ENCODE results near the gene IL13.
"Not testable (repeated sequence)": the region's sequence is repeated elsewhere in the genome, so short reads cannot be mapped to it uniquely, and the experiment has no call there.

IL13 gene

DNA sequence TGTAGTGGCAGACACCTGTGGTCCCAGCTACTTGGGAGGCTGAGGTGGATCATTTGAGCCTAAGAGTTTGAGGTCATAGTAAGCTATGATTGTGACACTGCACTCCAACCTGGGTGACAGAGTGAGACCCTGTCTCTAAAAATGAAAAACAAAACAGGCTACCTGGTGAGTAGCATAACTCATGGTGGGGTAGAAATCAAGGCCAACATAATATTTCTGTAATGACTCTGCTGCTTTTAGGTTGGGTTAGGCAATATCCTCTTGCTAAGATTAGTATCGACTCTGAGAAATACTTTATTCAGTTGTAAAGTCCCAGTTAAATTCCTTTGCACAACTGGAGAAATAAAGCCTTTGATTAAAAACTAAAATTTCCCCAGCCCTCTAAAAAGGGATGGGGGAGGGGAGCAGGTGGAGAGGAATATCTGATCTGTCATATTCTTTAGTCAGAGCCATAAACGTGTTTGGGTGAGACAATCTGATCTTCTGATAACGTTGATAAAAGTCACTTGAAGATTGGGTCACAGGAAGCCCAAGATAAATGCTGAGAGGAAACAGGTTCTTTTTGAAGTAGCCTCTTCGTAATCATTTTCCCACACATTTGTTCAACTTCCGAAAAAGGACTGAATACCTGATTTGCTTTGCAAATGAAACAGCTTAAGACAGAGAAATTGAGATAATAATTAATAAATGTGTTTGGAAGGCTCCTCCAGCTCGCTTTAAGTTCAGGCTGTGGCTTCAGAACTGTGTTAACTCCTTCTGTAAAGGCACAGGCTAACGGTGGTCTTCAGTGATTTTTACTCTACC lies 30.8 kb downstream of the IL13 start:
- DNase-seq (ENCODE audit: low read depth) = no peak

GRCh38 chr5:132689513-132689912 lies 31.5 kb downstream of the IL13 start:
- DNase-seq (ENCODE audit: low read depth) = no peak

- DNase-seq (ENCODE audit: low read depth) = no peak
Measured at GRCh38 chr5:132690156-132690555, 32.2 kb downstream of the IL13 start.

- DNase-seq (ENCODE audit: low read depth) = not testable (repeated sequence)
Measured at GRCh38 chr5:132691755-132692631, 34.0 kb downstream of the IL13 start.

DNA sequence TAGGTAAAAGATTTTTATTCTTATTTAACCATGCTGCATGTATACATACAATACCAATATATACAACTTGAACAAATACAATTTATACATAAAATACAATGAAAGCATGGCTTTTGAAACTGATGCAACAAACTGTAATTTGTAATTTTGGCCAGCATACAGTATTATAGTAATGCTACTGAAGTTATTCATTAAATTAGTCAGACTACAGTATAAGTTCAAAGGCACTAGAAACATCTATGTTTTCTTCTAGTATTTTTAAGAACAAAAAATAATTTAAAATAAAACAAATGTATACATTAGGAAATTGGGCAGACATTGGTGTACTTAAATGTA lies 34.6 kb downstream of the IL13 start:
- no peak for DNase-seq (ENCODE audit: low read depth)

GRCh38 chr5:132695956-132696355 lies 38.0 kb downstream of the IL13 start:
- no peak for DNase-seq (ENCODE audit: low read depth)

- peak; percentile 23 for DNase-seq (ENCODE audit: low read depth)
Measured at GRCh38 chr5:132704875-132705274, 46.9 kb downstream of the IL13 start.

- DNase-seq (ENCODE audit: low read depth) = no peak
Measured at GRCh38 chr5:132708645-132709044, 50.7 kb downstream of the IL13 start.
